Measurements from ENCODE around the gene SLC38A5. TPM values are rescaled to one million over a fixed set of nuclear protein-coding genes. Genes with fewer than 3 reads are reported as not detected.

SLC38A5 gene
- total RNA-seq, 4 donors from 2014 or later: 0.46 to 0.69 TPM; not detected in 2

DNA sequence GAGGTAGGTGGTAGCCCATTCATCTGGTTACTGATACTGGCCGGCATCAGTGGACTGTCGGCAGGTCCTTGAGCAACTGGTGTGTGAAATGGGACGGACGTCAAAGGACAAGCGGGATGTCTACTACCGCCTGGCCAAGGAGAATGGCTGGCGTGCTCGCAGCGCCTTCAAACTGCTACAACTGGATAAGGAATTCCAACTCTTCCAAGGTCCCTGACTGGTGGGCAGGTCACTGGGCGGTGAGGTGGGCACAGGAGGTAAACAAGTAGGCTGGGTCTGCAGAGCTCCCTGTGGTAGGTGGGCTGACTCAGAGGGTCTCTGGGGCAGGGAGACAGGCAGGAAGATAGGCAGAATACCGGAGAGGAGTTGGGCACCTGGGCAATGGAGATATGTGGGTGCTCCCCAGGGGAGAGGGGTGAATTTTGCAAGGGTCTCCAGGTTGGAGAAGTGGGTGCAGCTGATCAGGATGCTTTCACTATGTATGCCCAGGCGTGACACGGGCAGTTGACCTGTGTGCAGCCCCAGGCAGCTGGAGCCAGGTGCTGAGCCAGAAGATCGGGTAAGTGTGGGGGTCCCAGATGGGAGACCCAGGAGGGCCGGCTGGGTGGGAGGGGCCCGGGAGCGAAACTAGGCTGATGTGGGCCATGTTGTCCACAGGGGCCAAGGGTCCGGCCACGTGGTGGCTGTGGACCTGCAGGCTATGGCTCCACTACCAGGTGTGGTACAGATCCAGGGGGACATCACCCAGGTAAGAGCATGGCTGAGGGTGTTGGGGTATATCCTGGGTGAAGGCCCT is 8.1 kb upstream of the SLC38A5 start:
- no peak for ATAC-seq
- H3K27me3 ChIP-seq: no peaks in the 10 kb centered on the region
- in situ Hi-C loops (cut with MboI; ENCODE audit: low sequenced_read_pairs in 4 of 4) (loop anchor here in 1 of 4 donors (25.0 kb wide), 1 partner anchor 391 kb away; no protein-coding TSS in a partner anchor), intact Hi-C loops (cut with DNase I; ENCODE audit: low total_unique reads) (loop anchor here (5.0 to 10.0 kb wide), 3 partner anchors 44 to 97 kb away; partner anchors contain the start of genes EBP, RBM3 and TBC1D25)
- DNase-seq: no peak
- TF ChIP-seq, protein P1, sequence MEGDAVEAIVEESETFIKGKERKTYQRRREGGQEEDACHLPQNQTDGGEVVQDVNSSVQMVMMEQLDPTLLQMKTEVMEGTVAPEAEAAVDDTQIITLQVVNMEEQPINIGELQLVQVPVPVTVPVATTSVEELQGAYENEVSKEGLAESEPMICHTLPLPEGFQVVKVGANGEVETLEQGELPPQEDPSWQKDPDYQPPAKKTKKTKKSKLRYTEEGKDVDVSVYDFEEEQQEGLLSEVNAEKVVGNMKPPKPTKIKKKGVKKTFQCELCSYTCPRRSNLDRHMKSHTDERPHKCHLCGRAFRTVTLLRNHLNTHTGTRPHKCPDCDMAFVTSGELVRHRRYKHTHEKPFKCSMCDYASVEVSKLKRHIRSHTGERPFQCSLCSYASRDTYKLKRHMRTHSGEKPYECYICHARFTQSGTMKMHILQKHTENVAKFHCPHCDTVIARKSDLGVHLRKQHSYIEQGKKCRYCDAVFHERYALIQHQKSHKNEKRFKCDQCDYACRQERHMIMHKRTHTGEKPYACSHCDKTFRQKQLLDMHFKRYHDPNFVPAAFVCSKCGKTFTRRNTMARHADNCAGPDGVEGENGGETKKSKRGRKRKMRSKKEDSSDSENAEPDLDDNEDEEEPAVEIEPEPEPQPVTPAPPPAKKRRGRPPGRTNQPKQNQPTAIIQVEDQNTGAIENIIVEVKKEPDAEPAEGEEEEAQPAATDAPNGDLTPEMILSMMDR (IDR thresholded peaks at IDR 0.05 in 4 of 5, conservative IDR thresholded peaks at IDR 0.05 in 1 of 5): no peak
- no peak for TF ChIP-seq POLR2A (IDR thresholded peaks at IDR 0.05)
- no peak overlapping the region for H3K27ac ChIP-seq
- no peaks in the 10 kb centered on the region for H3K36me3 ChIP-seq
- no peaks in the 10 kb centered on the region for H3K9me3 ChIP-seq
- no peak overlapping the region for H3K4me3 ChIP-seq
- H3K4me1 ChIP-seq: no peaks in the 10 kb centered on the region

DNA sequence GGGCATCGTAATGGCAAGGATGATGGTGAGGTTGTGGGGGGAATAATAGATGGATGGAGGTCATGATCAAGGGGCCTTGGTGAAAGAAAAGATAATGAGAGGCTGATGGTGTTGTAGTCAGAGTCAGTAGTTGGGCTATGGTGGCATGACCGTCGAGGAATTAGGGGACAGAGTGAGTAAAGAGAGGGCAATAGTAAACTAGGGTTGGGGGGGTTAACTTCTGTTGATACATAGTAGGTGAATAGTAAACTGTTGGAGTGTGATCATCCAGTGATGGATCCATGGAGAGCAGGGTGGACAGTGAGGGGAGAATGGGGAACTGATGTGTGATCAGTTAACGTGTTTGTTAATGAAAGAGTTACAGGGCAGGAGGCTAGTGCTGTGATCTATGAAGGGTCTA is 6.9 kb upstream of the SLC38A5 start:
- no peak for TF ChIP-seq POLR2A (IDR thresholded peaks at IDR 0.05)
- TF ChIP-seq, protein P1 (IDR thresholded peaks at IDR 0.05 in 4 of 5, conservative IDR thresholded peaks at IDR 0.05 in 1 of 5): no peak
- intact Hi-C loops (cut with DNase I; ENCODE audit: low total_unique reads): loop anchor here (1.0 to 10.0 kb wide), 4 partner anchors 31 to 98 kb away; partner anchors contain the start of genes EBP, PORCN, RBM3 and TBC1D25
- Histone ChIP-seq H3K36me3 (no peaks in the 10 kb centered on the region), H3K4me3 (peak overlapping the region in 3 of 4 donors; percentile 58 to 78 (median 76)), H3K4me1 (no peaks in the 10 kb centered on the region), H3K27ac (peak overlapping the region in 3 of 4 donors; percentile 78 to 85 (median 83)), H3K9me3 (no peaks in the 10 kb centered on the region), H3K27me3 (no peaks in the 10 kb centered on the region)
- DNase-seq (no peak), ATAC-seq (no peak)
- in situ Hi-C loops (cut with MboI; ENCODE audit: low sequenced_read_pairs in 4 of 4): loop anchor here in 1 of 4 donors (25.0 kb wide), 1 partner anchor 390 kb away; no protein-coding TSS in a partner anchor

DNA sequence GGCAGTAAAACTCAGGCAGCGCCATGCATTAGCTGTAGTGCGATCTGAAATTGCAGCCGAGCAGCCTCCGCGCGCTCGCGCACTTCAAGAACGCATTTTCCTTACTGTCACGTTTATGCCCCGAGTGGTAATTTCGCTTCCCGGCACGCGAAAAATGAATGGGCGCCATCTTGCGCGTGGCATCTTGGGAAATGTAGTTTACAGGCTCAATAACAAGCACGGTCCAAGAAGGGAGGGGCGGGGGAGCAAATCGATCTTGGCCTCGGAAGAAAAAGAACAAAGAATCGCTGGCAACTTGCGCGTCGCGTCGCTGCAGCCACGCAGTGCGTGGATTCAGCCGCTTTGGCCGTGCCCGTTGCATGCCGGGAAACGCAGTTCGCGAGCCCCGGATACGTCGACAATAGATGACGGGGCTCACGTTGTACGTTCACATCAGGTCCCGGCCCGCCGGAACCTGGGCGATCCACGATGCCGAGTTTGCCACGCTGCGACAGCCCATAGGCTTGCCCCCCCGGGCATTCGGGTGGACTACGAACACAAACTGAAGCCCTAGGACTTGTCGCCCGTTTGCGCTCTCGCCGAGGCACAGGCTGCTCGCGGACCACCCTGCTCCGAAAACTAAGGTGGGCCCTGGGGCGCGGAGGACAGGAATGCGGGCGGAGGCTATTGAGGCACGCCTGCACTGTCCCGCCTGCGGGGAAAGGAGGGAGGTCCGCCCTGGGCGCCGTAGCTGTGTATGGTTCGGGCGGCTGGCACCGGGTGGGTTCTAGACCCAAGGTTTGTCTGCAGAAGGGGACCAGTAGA is 5.9 kb upstream of the SLC38A5 start, which contains the start of gene FTSJ1:
FTSJ1 (plus strand) TSS at position 426 of the 804 bp plus-strand sequence. CDS start 1,849 bp downstream, outside the sequence.
- peak; percentile 13 to 32 for TF ChIP-seq POLR2A (IDR thresholded peaks at IDR 0.05)
- TF ChIP-seq, protein P1 (IDR thresholded peaks at IDR 0.05 in 4 of 5, conservative IDR thresholded peaks at IDR 0.05 in 1 of 5): no peak
- ATAC-seq (peak; percentile 95 to 97), DNase-seq (peak; percentile 69 to 81)
- H3K4me1 ChIP-seq: no peaks in the 10 kb centered on the region
- no peaks in the 10 kb centered on the region for H3K36me3 ChIP-seq
- intact Hi-C loops (cut with DNase I; ENCODE audit: low total_unique reads): loop anchor here (1.0 to 10.0 kb wide), 5 partner anchors 32 to 121 kb away; partner anchors contain the start of genes EBP, PORCN, RBM3 and TBC1D25
- H3K27me3 ChIP-seq: no peaks in the 10 kb centered on the region
- H3K4me3 ChIP-seq: peak within 1 kb of the TSS; percentile 58 to 78 (median 76)
- H3K9me3 ChIP-seq: no peaks in the 10 kb centered on the region
- in situ Hi-C loops (cut with MboI; ENCODE audit: low sequenced_read_pairs in 4 of 4): loop anchor here in 1 of 4 donors (25.0 kb wide), 1 partner anchor 389 kb away; no protein-coding TSS in a partner anchor
- peak within 1 kb of the TSS; percentile 78 to 85 (median 84) for H3K27ac ChIP-seq

DNA sequence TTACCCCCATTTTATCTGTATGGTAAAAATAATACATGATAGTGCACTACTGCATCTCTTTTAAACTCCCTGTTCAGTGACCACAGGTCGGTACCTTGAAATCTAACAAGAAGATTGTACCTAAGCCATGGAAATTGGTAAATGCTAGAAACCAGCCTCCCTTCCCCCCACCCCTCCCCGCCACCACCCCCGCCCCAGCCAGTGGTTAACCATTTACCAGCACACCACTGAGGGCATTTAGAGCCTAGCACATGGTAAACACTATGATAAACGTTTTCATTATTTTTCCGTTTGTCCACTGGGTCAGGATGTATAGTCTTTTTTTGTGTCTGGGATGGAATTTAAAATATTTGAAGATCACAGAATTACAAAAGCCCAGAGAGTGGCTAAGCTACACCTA is 5.2 kb upstream of the SLC38A5 start:
- DNase-seq: no peak
- no peak for ATAC-seq
- TF ChIP-seq, protein P1 (IDR thresholded peaks at IDR 0.05 in 4 of 5, conservative IDR thresholded peaks at IDR 0.05 in 1 of 5): no peak
- no peak for TF ChIP-seq POLR2A (IDR thresholded peaks at IDR 0.05)
- H3K27ac ChIP-seq: peak overlapping the region; percentile 78 to 85 (median 84)
- intact Hi-C loops (cut with DNase I; ENCODE audit: low total_unique reads) (loop anchor here (1.0 to 10.0 kb wide), 4 partner anchors 47 to 122 kb away; partner anchors contain the start of genes EBP, RBM3, TBC1D25 and WDR13), in situ Hi-C loops (cut with MboI; ENCODE audit: low sequenced_read_pairs in 4 of 4) (loop anchor here in 1 of 4 donors (25.0 kb wide), 1 partner anchor 388 kb away; no protein-coding TSS in a partner anchor)
- no peaks in the 10 kb centered on the region for H3K36me3 ChIP-seq
- no peaks in the 10 kb centered on the region for H3K9me3 ChIP-seq
- no peaks in the 10 kb centered on the region for H3K27me3 ChIP-seq
- no peaks in the 10 kb centered on the region for H3K4me1 ChIP-seq
- H3K4me3 ChIP-seq: peak overlapping the region; percentile 58 to 78 (median 76)

Measured in gastrocnemius medialis (tissue), 4 donors.